HG03066 (cell line): ENCODE results near the gene NAXD.

Source experiments
- ATAC-seq: cut with Tn5 transposase; IDR thresholded peaks from one replicate; pipeline ENCODE4 v1.9.1; 2021; ENCODE audit warnings: low read depth; ENCODE audit not compliant: unreplicated experiment

NAXD gene

GRCh38 chr13:110643324-110643723, 28.0 kb downstream of the NAXD start:
- no peak for ATAC-seq

- no peak for ATAC-seq
Measured at GRCh38 chr13:110643768-110644421, 28.6 kb downstream of the NAXD start.

- peak; percentile 50 for ATAC-seq
Measured at GRCh38 chr13:110644892-110645521, 29.7 kb downstream of the NAXD start.

GRCh38 chr13:110645750-110646149, 30.4 kb downstream of the NAXD start:
- ATAC-seq: no peak

- no peak for ATAC-seq
Measured at GRCh38 chr13:110646442-110647364, 31.4 kb downstream of the NAXD start.

- no peak for ATAC-seq
Measured at GRCh38 chr13:110647365-110647737, 32.0 kb downstream of the NAXD start.

- ATAC-seq: no peak
Measured at GRCh38 chr13:110648146-110648819, 32.9 kb downstream of the NAXD start.

GRCh38 chr13:110648848-110649421, 33.6 kb downstream of the NAXD start:
- no peak for ATAC-seq

GRCh38 chr13:110649551-110649950, 34.2 kb downstream of the NAXD start:
- ATAC-seq: no peak

- no peak for ATAC-seq
Measured at GRCh38 chr13:110650436-110650835, 35.1 kb downstream of the NAXD start.

- ATAC-seq: no peak
Measured at GRCh38 chr13:110651271-110651670, 35.9 kb downstream of the NAXD start.

- ATAC-seq: no peak
Measured at GRCh38 chr13:110651726-110652230, 36.4 kb downstream of the NAXD start.

GRCh38 chr13:110652231-110652730, 36.9 kb downstream of the NAXD start:
- no peak for ATAC-seq

- ATAC-seq: no peak
Measured at GRCh38 chr13:110652764-110653163, 37.4 kb downstream of the NAXD start.

- no peak for ATAC-seq
Measured at GRCh38 chr13:110653271-110653670, 37.9 kb downstream of the NAXD start.

GRCh38 chr13:110653851-110654250, 38.5 kb downstream of the NAXD start:
- ATAC-seq: no peak

- ATAC-seq: no peak
Measured at GRCh38 chr13:110657196-110657595, 41.9 kb downstream of the NAXD start.

- ATAC-seq: peak; percentile 88
Measured at GRCh38 chr13:110658218-110658911, 43.0 kb downstream of the NAXD start.

GRCh38 chr13:110661256-110661655, 45.9 kb downstream of the NAXD start:
- no peak for ATAC-seq

GRCh38 chr13:110662091-110662490, 46.7 kb downstream of the NAXD start:
- no peak for ATAC-seq
